Pulmonary artery endothelial cell (primary cell): ENCODE results near the gene ADRA2A. TPM values are rescaled to one million over a fixed set of nuclear protein-coding genes. Genes with fewer than 3 reads are reported as not detected.

Experiments
- DNase-seq: peaks from one replicate; pipeline ENCODE4 v3.0.0-alpha.2; 2011; ENCODE audit warnings: low read depth, low spot score
- total RNA-seq: library from RNA; depleted of rRNA; stranded (reverse); fragments of >200 nt; gene quantifications from 2 replicates; pipeline ENCODE4 v1.2.3, GENCODE V29; 2014

Gene ADRA2A
- total RNA-seq, 1 donor from 2014 or later, result 0.13 TPM

DNA sequence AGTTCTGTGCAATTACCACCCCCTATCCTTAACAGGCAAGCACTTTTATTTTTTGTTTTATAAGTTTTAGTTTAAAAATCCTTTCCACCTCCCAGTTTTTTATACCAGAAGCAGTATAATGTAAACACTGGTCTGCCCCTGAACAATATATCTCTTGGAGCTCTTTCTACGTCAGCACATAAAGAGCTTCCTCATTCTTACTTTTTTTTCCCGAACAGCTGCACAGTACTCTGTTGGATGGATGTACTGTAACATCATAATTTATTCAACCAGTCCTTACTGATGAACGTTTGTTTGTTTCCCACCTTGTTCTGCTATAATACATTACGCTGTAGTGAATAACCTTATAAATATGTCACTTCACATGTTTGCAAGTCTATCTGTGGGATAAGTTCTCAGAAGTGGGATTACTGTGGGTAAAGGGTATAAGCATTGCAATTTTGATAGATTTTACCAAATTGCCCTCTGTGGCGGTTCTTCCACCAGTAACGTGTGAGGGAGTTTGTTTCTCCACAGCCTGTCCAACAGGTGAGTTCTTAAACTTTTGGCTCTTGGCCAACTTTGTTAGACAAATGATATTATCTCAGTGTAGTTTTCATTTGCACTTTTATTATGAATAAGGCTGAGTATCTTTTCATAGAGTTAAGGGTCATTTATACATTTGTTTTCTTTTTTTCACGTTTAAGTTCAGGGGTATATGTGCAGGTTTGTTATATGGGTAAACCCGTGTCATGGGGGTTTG, 32.8 kb downstream of the ADRA2A start:
- DNase-seq, result no peak

DNA sequence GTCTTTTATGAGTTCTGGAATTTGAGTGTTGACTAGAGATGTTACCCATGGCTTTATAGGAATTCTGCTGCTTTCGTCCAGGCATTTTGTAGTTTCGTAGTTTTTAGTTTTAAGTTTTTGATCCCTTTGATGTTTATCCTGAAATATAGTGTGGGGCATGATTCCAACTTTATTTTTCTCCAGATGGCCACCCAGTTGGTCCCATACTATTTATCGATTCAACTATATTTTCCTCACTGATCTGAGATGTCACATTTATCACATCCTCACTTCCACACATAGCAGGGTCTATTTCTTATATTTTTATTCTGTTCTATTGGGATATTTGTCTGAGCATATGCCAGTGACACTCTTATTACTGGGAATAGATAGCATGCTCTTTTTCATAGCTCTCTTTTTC, 33.9 kb downstream of the ADRA2A start:
- no peak for DNase-seq

DNA sequence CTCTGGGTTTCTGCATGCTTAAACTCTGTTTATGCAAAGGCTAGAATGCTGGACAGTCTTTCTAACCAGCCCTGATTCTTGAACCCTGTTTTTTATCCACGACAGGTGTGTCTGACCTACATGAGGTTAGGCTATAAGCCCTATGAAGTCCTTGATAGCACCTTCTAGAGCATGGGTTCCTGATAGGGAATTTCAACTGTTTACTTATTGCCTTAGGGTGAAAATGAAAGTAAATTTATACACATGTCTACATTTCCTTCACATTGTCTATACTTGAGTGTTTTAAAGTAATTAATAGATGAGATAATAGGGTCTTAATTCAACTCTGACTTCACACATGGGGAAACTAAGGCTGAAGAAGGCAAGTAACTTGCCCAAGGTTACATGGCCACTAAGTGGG, 35.5 kb downstream of the ADRA2A start:
- no peak for DNase-seq

GRCh38 chr10:111113238-111113960, 36.6 kb downstream of the ADRA2A start:
- no peak for DNase-seq

DNA sequence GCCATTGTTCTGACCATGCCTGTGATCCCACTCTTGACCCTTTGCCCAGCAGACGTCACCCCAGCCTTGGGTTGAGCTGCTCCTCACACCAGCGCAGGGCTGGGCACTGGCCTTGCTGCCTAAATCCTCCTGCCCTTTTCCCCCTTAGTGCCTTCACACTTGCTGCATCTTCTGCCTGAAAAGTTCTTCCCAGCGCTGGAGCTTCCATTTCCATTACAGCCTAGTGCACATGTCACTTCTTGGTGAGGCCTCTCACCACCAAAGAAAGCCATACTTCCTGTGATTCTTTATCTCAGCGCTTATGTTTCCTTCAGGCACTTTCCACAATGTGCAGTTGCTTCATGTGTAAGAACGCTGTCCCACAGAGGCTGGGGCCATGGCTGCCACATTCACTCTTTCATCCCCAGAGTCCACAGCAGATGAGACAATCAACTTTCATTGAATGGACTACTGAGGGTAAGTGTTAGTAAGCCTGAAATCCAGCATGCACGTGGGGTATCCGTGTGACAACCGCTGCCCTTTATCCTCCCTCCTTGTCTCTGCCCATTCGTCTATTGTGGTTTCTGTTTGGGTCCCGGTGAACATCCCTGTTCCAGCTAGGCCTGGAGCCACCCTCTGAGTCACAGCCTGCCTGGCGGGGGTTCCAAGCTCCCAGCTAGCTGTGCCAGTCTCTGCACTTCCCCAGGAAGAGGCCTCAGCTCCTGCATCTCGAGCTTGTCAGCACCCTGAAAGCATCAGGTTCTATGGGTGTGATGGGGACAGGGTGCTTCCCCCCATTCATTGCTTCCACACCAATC, 37.3 kb downstream of the ADRA2A start:
- DNase-seq, result no peak

DNA sequence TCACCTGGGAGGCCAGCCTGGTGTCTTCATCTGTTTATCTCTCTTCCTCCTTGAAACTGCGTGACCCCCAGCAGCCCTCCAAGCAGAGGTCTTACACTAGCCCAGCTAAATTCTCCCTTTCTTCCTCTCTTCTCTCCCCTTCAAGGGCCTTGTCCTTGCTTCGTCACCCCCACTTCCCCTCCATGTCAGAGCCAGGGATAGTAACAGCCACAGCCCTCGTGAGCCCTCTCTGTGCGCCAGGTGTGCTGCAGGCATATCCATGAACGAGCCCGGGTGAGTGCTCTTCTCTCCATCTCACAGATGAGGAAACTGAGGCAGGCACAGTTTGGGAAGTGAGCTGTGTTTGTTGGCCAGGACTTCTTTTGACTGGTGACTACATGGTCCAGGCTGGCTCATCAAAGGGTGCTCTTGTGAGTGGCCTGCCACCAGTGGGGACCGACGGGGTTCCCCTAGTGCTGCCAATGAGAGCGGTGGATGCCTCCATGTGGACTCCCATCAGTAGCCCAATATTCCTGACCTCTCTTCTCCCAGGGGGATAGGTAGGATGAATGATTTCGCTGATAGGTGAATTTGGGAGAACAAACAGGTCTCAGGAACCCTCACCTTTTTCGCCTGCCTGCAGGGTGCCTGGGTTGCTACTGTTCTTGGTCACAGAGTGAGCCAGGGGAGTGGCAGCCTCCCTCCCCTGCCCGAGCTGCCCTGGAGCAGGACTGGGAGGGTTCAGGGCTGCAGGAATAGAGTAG, 38.1 kb downstream of the ADRA2A start:
- DNase-seq, result no peak

DNA sequence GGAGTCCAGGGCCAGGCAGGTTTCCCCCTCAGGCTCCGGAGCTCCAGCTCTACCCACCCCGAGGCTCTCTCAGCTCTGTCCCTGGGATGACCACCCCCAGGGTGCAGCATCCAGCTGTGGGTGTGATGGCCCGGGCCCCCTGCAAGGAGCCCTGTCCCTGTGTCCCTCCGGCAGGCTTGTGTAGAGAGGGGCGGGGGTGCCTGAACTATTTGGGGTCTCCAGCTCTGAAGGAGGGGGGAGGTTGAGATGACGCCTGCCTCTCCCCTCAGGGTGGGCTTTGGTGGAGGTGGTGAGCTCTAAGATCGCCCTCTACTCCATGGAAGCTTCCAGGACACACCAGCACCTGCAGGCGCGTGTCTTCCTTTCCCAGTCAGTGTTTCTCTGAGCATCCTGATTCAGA, 39.4 kb downstream of the ADRA2A start:
- no peak for DNase-seq

DNA sequence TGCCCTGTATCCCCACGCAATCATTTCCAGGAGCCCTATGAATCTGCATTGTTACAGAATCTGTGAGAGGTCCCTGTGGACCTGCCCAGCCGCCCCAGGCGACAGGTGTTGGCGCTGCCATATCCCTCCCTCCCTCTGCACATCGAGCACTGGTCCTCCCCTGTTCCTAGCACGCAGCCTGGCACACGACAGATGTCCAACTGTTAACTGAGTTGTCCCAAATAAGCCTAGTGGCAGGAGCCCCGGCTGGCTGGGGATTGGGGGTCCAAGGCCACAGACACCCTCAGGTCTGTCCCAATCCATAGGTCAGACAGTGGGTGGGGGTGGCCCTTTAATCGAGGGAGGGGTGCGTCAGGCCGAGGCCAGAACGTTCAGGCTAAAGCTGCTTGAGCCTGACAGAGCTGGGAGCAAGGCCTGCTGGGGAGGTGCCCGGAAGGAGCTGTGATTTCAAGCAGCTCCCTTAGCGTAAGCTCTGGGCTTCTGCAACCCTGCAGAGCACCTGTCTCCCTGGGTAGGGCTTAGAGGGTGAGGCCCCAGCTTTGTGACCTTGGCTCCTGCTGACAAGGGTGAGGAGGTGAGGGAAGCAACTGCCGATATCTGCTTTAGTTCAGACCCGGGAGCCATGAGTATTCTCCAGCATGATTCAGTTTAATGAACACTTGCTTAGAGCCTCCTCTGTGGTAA, 40.1 kb downstream of the ADRA2A start:
- DNase-seq, result no peak

DNA sequence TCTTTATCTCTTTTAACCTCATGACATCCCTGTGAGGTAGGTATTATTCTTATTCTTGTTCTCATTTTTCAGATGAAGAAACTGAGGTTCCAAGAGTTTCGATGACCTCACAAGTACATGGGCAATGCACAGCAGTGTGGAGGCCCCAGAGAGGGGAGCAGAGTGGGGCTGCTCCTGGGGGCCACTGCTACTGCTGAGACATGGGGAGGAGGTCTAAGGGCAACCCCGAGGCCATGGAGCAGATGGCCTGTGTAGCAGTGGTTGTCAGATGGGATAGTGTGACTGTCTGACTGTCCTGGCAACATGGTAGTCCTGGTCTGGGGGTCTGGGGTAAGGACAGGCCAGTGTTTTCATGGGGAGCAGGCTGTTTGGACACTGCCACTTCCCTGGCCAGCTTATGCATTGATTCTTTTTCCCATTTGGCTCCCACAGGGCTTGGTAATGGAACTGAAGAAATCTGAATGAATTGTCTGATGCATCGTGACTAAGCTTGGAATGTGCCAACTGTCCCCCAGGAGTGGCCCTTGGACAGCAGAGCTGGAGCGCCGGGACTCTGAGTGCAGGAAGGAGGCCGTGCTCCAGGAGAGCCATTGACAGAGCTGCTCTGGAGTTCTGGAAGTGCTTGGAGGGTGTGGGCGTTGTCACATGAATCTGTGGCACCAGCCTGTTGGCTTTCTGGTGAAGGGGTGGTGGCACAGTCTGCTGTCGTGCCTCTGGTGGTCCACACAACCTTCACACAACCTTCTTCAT, 40.9 kb downstream of the ADRA2A start:
- DNase-seq, result no peak

GRCh38 chr10:111118758-111119157, 41.9 kb downstream of the ADRA2A start:
- no peak for DNase-seq

DNA sequence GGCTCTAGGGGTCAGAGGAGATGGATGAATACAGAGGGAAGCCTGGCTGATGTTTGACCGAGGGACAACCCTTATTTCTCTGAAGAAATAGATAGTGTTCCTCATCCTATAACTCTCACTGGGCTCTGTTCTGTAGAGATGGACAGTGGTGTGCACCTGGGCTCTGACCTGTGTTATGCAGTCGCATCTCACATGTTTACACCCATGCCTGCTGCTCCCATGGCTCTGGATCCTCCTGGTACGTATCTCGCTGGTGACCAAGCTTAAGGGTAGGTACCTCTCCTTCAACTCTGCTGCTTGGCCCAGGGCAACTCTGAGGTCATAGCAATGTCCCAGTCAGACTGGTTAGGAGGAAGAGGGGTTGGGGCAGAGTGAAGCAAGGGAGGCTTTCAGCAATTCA, 42.8 kb downstream of the ADRA2A start:
- no peak for DNase-seq

DNA sequence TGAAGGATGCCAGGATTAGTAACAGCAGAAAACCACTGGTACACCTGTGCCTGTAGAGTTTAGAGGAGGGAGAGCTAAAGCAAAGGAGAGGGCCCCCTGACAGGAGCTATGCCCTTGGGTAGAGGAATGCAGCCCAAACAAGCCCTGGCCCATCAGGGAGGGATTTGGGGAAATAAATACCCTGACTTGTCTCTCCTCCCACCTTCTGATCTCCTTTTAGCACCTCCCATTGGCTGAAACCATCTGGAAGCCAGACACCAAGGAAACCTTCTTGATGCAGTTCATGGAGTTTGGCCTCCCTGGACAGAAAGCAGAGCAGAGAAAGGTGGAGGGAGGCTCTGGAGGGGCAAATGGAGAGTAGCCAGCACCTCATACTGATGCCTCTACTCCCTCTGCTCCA, 45.3 kb downstream of the ADRA2A start:
- no peak for DNase-seq

- no peak for DNase-seq
These were observed 47.1 kb downstream of the ADRA2A start for GRCh38 chr10:111123883-111124282.

- no peak for DNase-seq
These were observed 48.3 kb downstream of the ADRA2A start for GRCh38 chr10:111125102-111125501.

- DNase-seq, result no peak
These were observed 49.2 kb downstream of the ADRA2A start for GRCh38 chr10:111126077-111126476.

GRCh38 chr10:111127081-111127848, 50.4 kb downstream of the ADRA2A start:
- no peak for DNase-seq

- no peak for DNase-seq
These were observed 51.7 kb downstream of the ADRA2A start for GRCh38 chr10:111128331-111129180.

GRCh38 chr10:111129363-111129762, 52.5 kb downstream of the ADRA2A start:
- no peak for DNase-seq

GRCh38 chr10:111130471-111130870, 53.6 kb downstream of the ADRA2A start:
- DNase-seq, result no peak
